NCI-H510A treated with DMSO at 0.1 percent for 48 hours (cell line): ENCODE measurements around the gene OR52M1.

ENCODE experiments used
- DNase-seq: peaks from one replicate; lab custom pipeline; 2025; lab: John Stamatoyannopoulos, UW

The OR52M1 gene

GRCh38 chr11:4569075-4569474 lies 24.1 kb downstream of the OR52M1 start:
- no peak for DNase-seq

DNA sequence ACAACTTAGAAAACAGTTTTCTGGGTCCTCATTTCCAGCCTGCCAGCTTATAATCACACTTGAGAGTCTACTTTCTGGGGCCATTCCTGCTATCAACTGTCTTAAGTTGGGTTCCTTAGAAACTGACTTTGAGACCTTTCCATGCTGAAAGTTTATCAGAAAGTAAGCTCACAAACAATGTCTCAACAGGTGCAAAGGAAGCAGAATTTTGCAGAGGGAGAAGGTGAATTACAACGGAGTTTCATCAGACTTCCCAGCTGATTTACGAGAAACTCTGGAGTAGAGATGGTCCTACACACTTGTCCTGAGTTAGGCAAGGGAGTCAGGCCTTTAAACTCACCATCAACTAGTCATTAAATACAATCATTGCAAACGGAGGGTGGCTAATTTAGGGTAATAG lies 31.9 kb downstream of the OR52M1 start:
- DNase-seq, result no peak

DNA sequence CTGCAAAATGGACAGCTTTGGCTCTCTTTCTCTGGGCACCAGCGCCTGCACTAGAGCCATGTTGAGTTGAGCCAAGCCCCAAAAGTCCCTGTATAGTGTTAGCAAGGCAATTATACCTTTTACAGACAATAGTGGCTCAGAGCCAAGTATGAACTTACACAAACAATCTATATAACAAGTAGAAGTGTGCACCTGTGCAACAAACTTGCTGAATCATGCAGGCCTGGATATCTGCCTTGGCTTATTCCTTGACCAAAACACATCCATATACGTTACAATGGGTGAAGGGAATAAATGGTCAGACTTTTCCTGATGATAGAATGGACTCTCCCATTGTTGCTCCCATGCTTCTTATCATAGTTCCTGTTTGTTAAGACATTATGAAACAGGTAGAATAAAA lies 32.8 kb downstream of the OR52M1 start:
- DNase-seq, result peak; percentile 57

DNA sequence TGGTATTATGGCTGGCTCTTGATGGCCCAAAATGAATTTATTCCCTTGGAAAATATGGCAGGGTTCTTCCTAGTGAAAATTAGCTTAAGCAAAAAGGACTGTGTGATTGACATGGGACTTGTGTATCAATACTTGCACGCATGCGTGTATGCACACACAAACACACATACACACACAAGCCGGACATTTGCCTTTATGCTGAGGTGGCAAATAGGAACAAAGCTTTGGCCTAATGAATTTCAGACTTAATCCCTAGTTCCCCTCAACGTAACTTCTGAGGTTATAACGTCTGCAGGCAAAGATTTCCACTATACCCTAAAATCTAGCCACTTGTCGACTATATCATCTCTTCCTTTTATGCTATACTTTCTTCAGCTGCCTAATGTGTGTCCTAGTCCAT lies 33.6 kb downstream of the OR52M1 start:
- DNase-seq, result no peak

DNA sequence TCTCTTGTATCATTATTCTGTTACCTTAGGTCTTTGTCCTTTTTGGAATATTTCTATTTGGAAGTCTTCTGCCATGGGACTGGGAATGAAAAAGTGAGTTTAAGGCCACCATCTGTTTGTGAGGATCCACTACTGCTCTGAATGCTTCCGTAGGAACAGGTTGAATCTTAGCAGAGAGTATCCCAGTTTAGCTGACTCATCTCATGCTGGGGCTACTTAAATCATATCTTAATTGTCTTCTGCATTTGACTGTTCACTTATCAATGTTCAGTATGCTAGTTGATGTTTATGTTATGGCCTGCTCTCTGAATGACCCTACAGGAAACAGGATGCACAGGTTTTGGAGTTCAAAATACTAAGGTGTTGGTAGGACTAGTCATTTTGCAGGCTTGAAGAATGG lies 35.1 kb downstream of the OR52M1 start:
- no peak for DNase-seq

GRCh38 chr11:4581443-4581842 lies 36.5 kb downstream of the OR52M1 start, which contains the start of gene OR52I2:
TSS of gene OR52I2 (plus strand) at chr11:4581743.
- DNase-seq, result no peak

GRCh38 chr11:4589017-4589416 lies 44.0 kb downstream of the OR52M1 start:
- DNase-seq, result no peak

- no peak for DNase-seq
Observed at GRCh38 chr11:4593739-4594138, 48.7 kb downstream of the OR52M1 start, which contains the start of gene OR52I1. TSS of gene OR52I1 (plus strand) at chr11:4594039. CDS start at chr11:4594039, 0 bp downstream.
